H9 (cell line): ENCODE results near the gene ERVFRD-1. TPM values are rescaled to one million over a fixed set of nuclear protein-coding genes. Genes with fewer than 3 reads are reported as not detected.

Experiments used
- DNase-seq: peaks from one replicate; pipeline ENCODE4 v3.0.0-alpha.2; 2017
- H2AFZ ChIP-seq: one replicate; pipeline ENCODE4 v1.6.1; 2013; ENCODE audit warnings: mild to moderate bottlenecking, low read length, control low read depth, moderate library complexity
- H2AK5ac ChIP-seq: 2 replicates; pipeline ENCODE4 v1.6.1; 2013; ENCODE audit warnings: low read length, control low read depth, mixed read lengths; ENCODE audit not compliant: insufficient read length
- H2BK120ac ChIP-seq: one replicate; pipeline ENCODE4 v1.6.1; 2013; ENCODE audit warnings: low read depth, mild to moderate bottlenecking, low read length, control low read depth, inconsistent platforms; ENCODE audit not compliant: poor library complexity, severe bottlenecking
- H2BK12ac ChIP-seq: 2 replicates; pipeline ENCODE4 v1.6.1; 2013; ENCODE audit warnings: low read length, control low read depth, mixed read lengths, low read depth; ENCODE audit not compliant: insufficient read length
- H2BK15ac ChIP-seq: 2 replicates; pipeline ENCODE4 v1.6.1; 2013; ENCODE audit warnings: low read depth, low read length, control low read depth
- H2BK20ac ChIP-seq: one replicate; pipeline ENCODE4 v1.6.1; 2013; ENCODE audit warnings: low read depth, mild to moderate bottlenecking, low read length, control low read depth, inconsistent platforms; ENCODE audit not compliant: poor library complexity, severe bottlenecking
- H2BK5ac ChIP-seq: 2 replicates; pipeline ENCODE4 v1.6.1; 2013; ENCODE audit warnings: low read length, control low read depth, mixed read lengths; ENCODE audit not compliant: insufficient read length
- H3K14ac ChIP-seq: 2 replicates; pipeline ENCODE4 v1.6.1; 2013; ENCODE audit warnings: low read length, control low read depth; ENCODE audit not compliant: insufficient read depth
- H3K18ac ChIP-seq: 2 replicates; pipeline ENCODE4 v1.6.1; 2013; ENCODE audit warnings: low read depth, mild to moderate bottlenecking, mixed read lengths, low read length, control low read depth; ENCODE audit not compliant: insufficient read length
- H3K23ac ChIP-seq: 2 replicates; pipeline ENCODE4 v1.6.1; 2013; ENCODE audit warnings: low read length, control low read depth, mixed read lengths, low read depth; ENCODE audit not compliant: insufficient read length
- H3K23me2 ChIP-seq: 2 replicates; pipeline ENCODE4 v1.6.1; 2013; ENCODE audit warnings: low read depth, mild to moderate bottlenecking, mixed read lengths, low read length, control low read depth; ENCODE audit not compliant: insufficient read length, poor library complexity, severe bottlenecking
- H3K27ac ChIP-seq: 2 replicates; pipeline ENCODE4 v1.5.1; 2013; ENCODE audit warnings: low read length, control low read depth, mixed read lengths, low read depth; ENCODE audit not compliant: insufficient read length
- H3K27me3 ChIP-seq: 2 replicates; pipeline ENCODE4 v1.6.1; 2013; ENCODE audit warnings: low read length, control low read depth, inconsistent platforms; ENCODE audit not compliant: insufficient read depth
- H3K4ac ChIP-seq: 2 replicates; pipeline ENCODE4 v1.6.1; 2013; ENCODE audit warnings: low read depth, mild to moderate bottlenecking, control low read depth, inconsistent platforms, low read length, moderate library complexity
- H3K4me1 ChIP-seq: 2 replicates; pipeline ENCODE4 v1.6.1; 2013; ENCODE audit warnings: low read length, control low read depth, inconsistent platforms; ENCODE audit not compliant: insufficient read depth
- H3K4me2 ChIP-seq: 2 replicates; pipeline ENCODE4 v1.6.1; 2013; ENCODE audit warnings: low read length, control low read depth, mixed read lengths; ENCODE audit not compliant: insufficient read length, insufficient read depth
- H3K56ac ChIP-seq: 2 replicates; pipeline ENCODE4 v1.6.1; 2013; ENCODE audit warnings: low read depth, mild to moderate bottlenecking, mixed read lengths, low read length, control low read depth; ENCODE audit not compliant: insufficient read length
- H3K79me1 ChIP-seq: 2 replicates; pipeline ENCODE4 v1.6.1; 2013; ENCODE audit warnings: low read depth, mild to moderate bottlenecking, moderate library complexity, low read length, control low read depth, inconsistent platforms; ENCODE audit not compliant: insufficient read depth, poor library complexity, severe bottlenecking
- H3K79me2 ChIP-seq: 2 replicates; pipeline ENCODE4 v1.6.1; 2013; ENCODE audit warnings: low read length, control low read depth, inconsistent platforms; ENCODE audit not compliant: insufficient read depth
- H3K9ac ChIP-seq: 2 replicates; pipeline ENCODE4 v1.6.1; 2013; ENCODE audit warnings: low read length, control low read depth, mixed read lengths; ENCODE audit not compliant: insufficient read length; ENCODE audit errors: extremely low read depth
- H3K9me3 ChIP-seq: one replicate; pipeline ENCODE4 v1.6.1; 2013; ENCODE audit warnings: low read depth, low read length, inconsistent platforms; ENCODE audit not compliant: control insufficient read depth
- H3T11ph ChIP-seq: one replicate; pipeline ENCODE4 v1.6.1; 2013; ENCODE audit warnings: mild to moderate bottlenecking, low read length, control low read depth, inconsistent platforms
- H4K20me1 ChIP-seq: one replicate; pipeline ENCODE4 v1.6.1; 2013; ENCODE audit not compliant: control insufficient read depth, insufficient read length, insufficient read depth
- H4K5ac ChIP-seq: 2 replicates; pipeline ENCODE4 v1.6.1; 2013; ENCODE audit warnings: low read depth, mild to moderate bottlenecking, mixed read lengths, low read length, control low read depth; ENCODE audit not compliant: insufficient read length
- H4K8ac ChIP-seq: replicated peaks from 2 replicates; pipeline ENCODE4 v1.6.1; 2013; ENCODE audit warnings: low read length, control low read depth, mixed read lengths, low read depth; ENCODE audit not compliant: insufficient read length
- H4K91ac ChIP-seq: 2 replicates; pipeline ENCODE4 v1.6.1; 2013; ENCODE audit warnings: low read depth, mild to moderate bottlenecking, moderate library complexity, mixed read lengths, low read length, control low read depth; ENCODE audit not compliant: insufficient read length
- H3K27ac Mint-ChIP-seq, 3 experiments: 2 replicates in 2 of 3; 3 replicates in 1 of 3; pipeline ENCODE4 v1.8.0; 2020 to 2021; ENCODE audit warnings: mixed read lengths in 3 of 3, mild to moderate bottlenecking in 1 of 3, moderate library complexity in 1 of 3
- H3K27me3 Mint-ChIP-seq: 2 replicates; pipeline ENCODE4 v1.8.0; 2021; ENCODE audit warnings: low read depth, mild to moderate bottlenecking, moderate library complexity, mixed read lengths
- H3K36me3 Mint-ChIP-seq, 3 experiments: 2 replicates in 2 of 3; 3 replicates in 1 of 3; pipeline ENCODE4 v1.8.0; 2020 to 2021; ENCODE audit warnings: low read depth in 3 of 3, mixed read lengths in 3 of 3; ENCODE audit not compliant: insufficient read depth in 1 of 3
- H3K4me1 Mint-ChIP-seq, 2 experiments: 2 replicates each; pipeline ENCODE4 v1.8.0; 2020; ENCODE audit warnings: mixed read lengths in 2 of 2
- H3K4me3 Mint-ChIP-seq, 2 experiments: 2 replicates in 1 of 2; 3 replicates in 1 of 2; pipeline ENCODE4 v1.8.0; 2020 to 2021; ENCODE audit warnings: mild to moderate bottlenecking in 2 of 2, mixed read lengths in 2 of 2, moderate library complexity in 1 of 2
- H3K9me3 Mint-ChIP-seq, 2 experiments: 2 replicates in 1 of 2; 3 replicates in 1 of 2; pipeline ENCODE4 v1.8.0; 2020; ENCODE audit warnings: mild to moderate bottlenecking in 2 of 2, mixed read lengths in 2 of 2, moderate library complexity in 1 of 2
- CTCF ChIP-seq: fragments of 200-600 bp; sonication (generic); conservative IDR thresholded peaks from 3 replicates; pipeline ENCODE4 v1.8.0; 2021; ENCODE audit warnings: antibody characterized with exemption, mild to moderate bottlenecking
- WGBS: extraction: QIAGEN DNeasy Blood & Tissue Kit; methylation state at CpG from one replicate; pipeline ENCODE4 v1.1.7; 2013; ENCODE audit warnings: missing lambda C conversion rate, low lambda C conversion rate, mixed read lengths; ENCODE audit not compliant: insufficient read length; ENCODE audit errors: extremely low coverage; 5-methylcytosine and 5-hydroxymethylcytosine counted together
- total RNA-seq: library from RNA; stranded (reverse); gene quantifications from 2 replicates; pipeline ENCODE4 v1.2.1, GENCODE V29; 2021

Gene ERVFRD-1
- total RNA-seq, 1 experiment from 2014 or later: not detected

GRCh38 chr6:11128608-11129007, 17.1 kb upstream of the ERVFRD-1 start:
- Histone ChIP-seq H4K5ac (no peak overlapping the region), H3K27ac (no peak overlapping the region), H3K23me2 (no peaks in the 10 kb centered on the region), H3K4ac (no peak overlapping the region), H2AK5ac (no peak overlapping the region), H3K4me1 (peaks cover 6% of the 10 kb centered on the region; the same call in 1 of the 2 replicates), H4K8ac (no peak overlapping the region), H4K91ac (no peak overlapping the region), H3K9ac (no peak overlapping the region), H2BK15ac (no peak overlapping the region), H2AFZ (no peak overlapping the region), H3K9me3 (no peaks in the 10 kb centered on the region), H2BK20ac (no peak overlapping the region), H3K56ac (no peak overlapping the region), H3K4me2 (no peak overlapping the region), H3K27me3 (no peaks in the 10 kb centered on the region), H2BK120ac (no peak overlapping the region), H4K20me1 (no peaks in the 10 kb centered on the region), H2BK5ac (no peak overlapping the region), H3K18ac (no peak overlapping the region), H3K79me2 (peaks cover 5% of the 10 kb centered on the region; the same call in 1 of the 2 replicates), H2BK12ac (no peak overlapping the region), H3K79me1 (peaks cover 3% of the 10 kb centered on the region), H3K14ac (no peak overlapping the region), H3T11ph (no peak overlapping the region), H3K23ac (no peak overlapping the region)
- Mint-ChIP-seq H3K27me3 (no peaks in the 10 kb centered on the region), H3K27ac (no peak overlapping the region), H3K9me3 (no peaks in the 10 kb centered on the region), H3K4me3 (no peak overlapping the region), H3K4me1 (peaks cover 20 to 25% of the 10 kb centered on the region in 2 experiments), H3K36me3 (peaks cover 2 to 10% (median 9%) of the 10 kb centered on the region in 3 experiments; a peak in 5 of 7 replicates)
- no CpG with 5 or more reads among the region's 2 CpGs for WGBS
- TF ChIP-seq CTCF: no peak
- no peak for DNase-seq
